ENCODE results near the gene ZNF701. TPM values are rescaled to one million over a fixed set of nuclear protein-coding genes. Genes with fewer than 3 reads are reported as not detected.

ZNF701 gene
- total RNA-seq, 1 experiment from 2014 or later = 24.4 TPM

- no peak overlapping the region for H4K91ac ChIP-seq (ENCODE audit: insufficient read length, low read depth, low read length)
- no peaks in the 10 kb centered on the region for H3K4me1 ChIP-seq (ENCODE audit: insufficient read depth, low read length)
- WGBS (ENCODE audit: extremely low coverage, insufficient read length, low lambda C conversion rate) = no CpG with 5 or more reads among the region's 39 CpGs
- H3K4me3 Mint-ChIP-seq = no peak overlapping the region; a peak in 1 of 5 replicates
- H4K8ac ChIP-seq (replicated peaks; ENCODE audit: insufficient read length, low read depth, low read length) = no peak overlapping the region
- H2BK20ac ChIP-seq (ENCODE audit: low read depth, low read length, poor library complexity, severe bottlenecking) = no peak overlapping the region
- no peaks in the 10 kb centered on the region for H3K27me3 Mint-ChIP-seq (ENCODE audit: low read depth)
- H3K9me3 Mint-ChIP-seq = peaks cover 4 to 9% of the 10 kb centered on the region in 2 experiments; a peak in 4 of 5 replicates
- H2BK5ac ChIP-seq (ENCODE audit: insufficient read length, low read length) = no peak overlapping the region
- no peak overlapping the region for H3K18ac ChIP-seq (ENCODE audit: insufficient read length, low read depth, low read length)
- H3K27me3 ChIP-seq (ENCODE audit: insufficient read depth, low read length) = no peaks in the 10 kb centered on the region
- H3K4me2 ChIP-seq (ENCODE audit: insufficient read depth, insufficient read length, low read length) = no peak overlapping the region
- H3K4me1 Mint-ChIP-seq = 0 out of 4 replicates have a peak, but pooled peaks cover 2 to 3% of the 10 kb centered on the region in 2 experiments
- peaks cover 42 to 74% (median 64%) of the 10 kb centered on the region in 3 experiments for H3K36me3 Mint-ChIP-seq (ENCODE audit: insufficient read depth in 1 of 3, low read depth in 3 of 3)
- H2BK120ac ChIP-seq (ENCODE audit: low read depth, low read length, poor library complexity, severe bottlenecking) = no peak overlapping the region
- no peak overlapping the region for H3K9ac ChIP-seq (ENCODE audit: extremely low read depth, insufficient read length, low read length)
- H3K23me2 ChIP-seq (ENCODE audit: insufficient read length, low read depth, low read length, poor library complexity, severe bottlenecking) = no peaks in the 10 kb centered on the region
- H3K79me2 ChIP-seq (ENCODE audit: insufficient read depth, low read length) = no peaks in the 10 kb centered on the region
- no peak overlapping the region for H3K56ac ChIP-seq (ENCODE audit: insufficient read length, low read depth, low read length)
- no peaks in the 10 kb centered on the region for H4K20me1 ChIP-seq (ENCODE audit: control insufficient read depth, insufficient read depth, insufficient read length)
- no peak overlapping the region for H2AFZ ChIP-seq (ENCODE audit: low read length)
- TF ChIP-seq CTCF (conservative IDR thresholded peaks at IDR 0.05) = no peak
- no peaks in the 10 kb centered on the region for H3K9me3 ChIP-seq (ENCODE audit: control insufficient read depth, low read depth, low read length)
- no peak overlapping the region for H3K27ac ChIP-seq (ENCODE audit: insufficient read length, low read depth, low read length)
- H2BK15ac ChIP-seq (ENCODE audit: low read depth, low read length) = no peak overlapping the region
- no peak overlapping the region; the same call in 1 of the 2 replicates for H3K14ac ChIP-seq (ENCODE audit: insufficient read depth, low read length)
- H3K23ac ChIP-seq (ENCODE audit: insufficient read length, low read depth, low read length) = no peak overlapping the region
- H3K4ac ChIP-seq (ENCODE audit: low read depth, low read length) = no peak overlapping the region
- H3T11ph ChIP-seq (ENCODE audit: low read length) = no peak overlapping the region
- no peak overlapping the region for H3K27ac Mint-ChIP-seq
- peak; percentile 39 for DNase-seq
- no peak overlapping the region for H2BK12ac ChIP-seq (ENCODE audit: insufficient read length, low read depth, low read length)
- no peak overlapping the region for H4K5ac ChIP-seq (ENCODE audit: insufficient read length, low read depth, low read length)
- H3K79me1 ChIP-seq (ENCODE audit: insufficient read depth, low read depth, low read length, poor library complexity, severe bottlenecking) = no peaks in the 10 kb centered on the region
- no peak overlapping the region for H2AK5ac ChIP-seq (ENCODE audit: insufficient read length, low read length)
These were observed 14.8 kb downstream of the ZNF701 start for GRCh38 chr19:52584736-52585440.
